Measurements from ENCODE around the gene KRTAP5-5. TPM values are rescaled to one million over a fixed set of nuclear protein-coding genes. Genes with fewer than 3 reads are reported as not detected.
"Not testable (repeated sequence)": the region's sequence is repeated elsewhere in the genome, so short reads cannot be mapped to it uniquely, and the experiment has no call there.

KRTAP5-5 gene, protein sequence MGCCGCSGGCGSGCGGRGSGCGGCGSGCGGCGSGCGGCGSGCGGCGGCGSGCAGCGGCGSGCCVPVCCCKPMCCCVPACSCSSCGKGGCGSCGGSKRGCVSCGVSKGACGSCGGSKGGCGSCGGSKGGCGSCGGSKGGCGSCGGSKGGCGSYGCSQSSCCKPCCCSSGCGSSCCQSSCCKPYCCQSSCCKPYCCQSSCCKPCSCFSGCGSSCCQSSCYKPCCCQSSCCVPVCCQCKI
- not detected for total RNA-seq
- long read RNA-seq: 0 reads

- intact Hi-C loops (cut with DNase I): loop anchor here (10.0 kb wide), 1 partner anchor 85 kb away; no protein-coding TSS in a partner anchor
- DNase-seq: no peak
- no peak for ATAC-seq (ENCODE audit: poor library complexity)
These were observed at the start of gene KRTAP5-5 for GRCh38 chr11:1629326-1630185. Gene KRTAP5-5, plus strand, starts transcription at chr11:1629775. Its CDS starts 66 bp downstream, at chr11:1629841.

- DNase-seq: no peak
- intact Hi-C loops (cut with DNase I): no loop called here
- ATAC-seq (ENCODE audit: poor library complexity): no peak
These were observed 47.6 kb upstream of the KRTAP5-5 start for GRCh38 chr11:1581976-1582375.

DNA sequence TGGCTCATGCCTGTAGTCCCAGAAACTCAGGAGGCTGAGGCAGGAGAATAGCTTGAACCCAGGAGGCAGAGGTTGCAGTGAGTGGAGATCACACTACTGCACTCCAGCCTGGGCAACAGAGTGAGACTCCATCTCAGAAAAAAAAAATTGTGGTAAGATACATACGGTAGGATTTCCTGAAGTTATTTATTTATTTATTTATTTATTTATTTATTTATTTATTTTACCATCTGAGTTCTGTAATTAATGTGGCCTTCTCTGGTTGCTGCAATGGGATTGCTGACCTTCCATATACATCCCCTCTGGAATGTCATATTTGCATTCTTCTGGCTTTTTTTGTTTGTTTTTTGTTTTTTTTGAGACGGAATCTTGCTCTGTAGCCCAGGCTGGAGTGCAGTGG lies 46.7 kb upstream of the KRTAP5-5 start:
- intact Hi-C loops (cut with DNase I); ATAC-seq (ENCODE audit: poor library complexity); DNase-seq: not testable (repeated sequence)

- DNase-seq; intact Hi-C loops (cut with DNase I); ATAC-seq (ENCODE audit: poor library complexity): not testable (repeated sequence)
These were observed 44.8 kb upstream of the KRTAP5-5 start, which contains the start of gene KRTAP5-1 for GRCh38 chr11:1584661-1585370. Gene KRTAP5-1, minus strand, starts transcription at chr11:1585283. Its CDS starts 34 bp downstream, at chr11:1585249.

DNA sequence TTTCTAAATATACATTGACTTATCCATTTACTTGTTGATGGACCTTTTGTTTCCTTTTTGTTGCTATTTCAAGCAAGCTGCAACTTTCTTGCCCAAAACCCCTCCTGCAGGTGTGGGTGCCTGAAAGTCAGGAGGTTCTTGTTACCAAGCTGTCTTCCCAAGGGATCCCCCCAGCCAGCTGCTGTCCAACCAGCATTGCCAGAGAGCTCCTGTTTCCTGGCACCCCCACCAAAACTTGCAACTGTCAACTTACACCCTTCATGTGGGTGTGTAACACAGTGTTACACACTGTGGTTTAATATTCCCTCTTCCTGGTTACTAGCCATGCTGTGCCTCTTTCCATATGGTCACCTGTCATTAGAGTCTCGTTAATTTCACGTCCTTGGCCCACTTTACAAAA lies 42.9 kb upstream of the KRTAP5-5 start:
- intact Hi-C loops (cut with DNase I): no loop called here
- ATAC-seq (ENCODE audit: poor library complexity): no peak
- no peak for DNase-seq

DNA sequence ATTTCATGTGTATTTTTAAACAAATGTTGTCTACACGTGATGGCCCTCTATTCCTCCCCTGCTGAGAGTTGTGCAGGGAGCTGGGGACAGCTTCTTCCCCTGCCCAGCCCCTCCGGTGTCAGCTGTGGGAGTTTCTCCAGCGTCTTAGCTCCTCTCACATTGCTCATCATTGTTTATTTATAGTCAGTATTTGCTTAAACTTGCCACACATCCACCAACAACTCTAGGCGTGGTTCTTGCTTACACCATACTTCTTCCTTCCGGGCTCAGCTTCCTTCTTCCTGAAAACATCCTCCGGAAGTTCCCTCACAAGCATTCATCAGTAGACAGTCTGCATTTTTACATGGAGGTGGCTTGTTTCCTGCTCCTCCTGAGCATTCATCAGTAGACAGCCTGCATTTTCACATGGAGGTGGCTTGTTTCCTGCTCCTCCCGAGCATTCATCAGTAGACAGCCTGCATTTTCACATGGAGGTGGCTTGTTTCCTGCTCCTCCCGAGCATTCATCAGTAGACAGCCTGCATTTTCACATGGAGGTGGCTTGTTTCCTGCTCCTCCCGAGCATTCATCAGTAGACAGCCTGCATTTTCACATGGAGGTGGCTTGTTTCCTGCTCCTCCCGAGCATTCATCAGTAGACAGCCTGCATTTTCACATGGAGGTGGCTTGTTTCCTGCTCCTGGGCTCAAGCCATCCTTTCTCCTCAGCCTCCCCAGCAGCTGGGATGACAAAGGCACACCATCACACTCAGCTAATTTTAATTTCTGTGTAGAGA lies 40.2 kb upstream of the KRTAP5-5 start:
- DNase-seq; intact Hi-C loops (cut with DNase I): not testable (repeated sequence)
- ATAC-seq (ENCODE audit: poor library complexity): peak; percentile 65

DNA sequence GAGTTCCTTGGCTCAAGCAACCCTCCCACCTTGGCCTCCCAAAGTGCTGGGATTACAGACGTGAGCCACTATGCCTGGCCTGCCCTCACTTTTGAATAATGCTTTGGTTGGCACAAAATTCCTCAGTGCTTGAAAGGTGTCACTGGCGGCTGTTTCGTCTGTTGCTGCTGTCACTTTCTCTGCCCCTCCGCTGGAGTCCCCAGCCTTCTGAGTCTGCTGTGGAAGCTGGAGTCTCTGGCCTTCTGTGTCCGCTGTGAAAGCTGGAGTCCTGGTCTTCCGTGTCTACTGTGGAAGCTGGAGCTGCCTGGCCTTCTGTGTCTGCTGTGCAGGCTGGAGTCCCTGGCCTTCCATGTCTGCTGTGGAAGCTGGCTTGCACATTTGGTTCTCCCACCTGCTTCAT lies 39.6 kb upstream of the KRTAP5-5 start:
- ATAC-seq (ENCODE audit: poor library complexity) (no peak), DNase-seq (no peak)
- intact Hi-C loops (cut with DNase I): no loop called here

- intact Hi-C loops (cut with DNase I): no loop called here
- DNase-seq (no peak), ATAC-seq (ENCODE audit: poor library complexity) (no peak)
These were observed 36.9 kb upstream of the KRTAP5-5 start for GRCh38 chr11:1592628-1593027.

DNA sequence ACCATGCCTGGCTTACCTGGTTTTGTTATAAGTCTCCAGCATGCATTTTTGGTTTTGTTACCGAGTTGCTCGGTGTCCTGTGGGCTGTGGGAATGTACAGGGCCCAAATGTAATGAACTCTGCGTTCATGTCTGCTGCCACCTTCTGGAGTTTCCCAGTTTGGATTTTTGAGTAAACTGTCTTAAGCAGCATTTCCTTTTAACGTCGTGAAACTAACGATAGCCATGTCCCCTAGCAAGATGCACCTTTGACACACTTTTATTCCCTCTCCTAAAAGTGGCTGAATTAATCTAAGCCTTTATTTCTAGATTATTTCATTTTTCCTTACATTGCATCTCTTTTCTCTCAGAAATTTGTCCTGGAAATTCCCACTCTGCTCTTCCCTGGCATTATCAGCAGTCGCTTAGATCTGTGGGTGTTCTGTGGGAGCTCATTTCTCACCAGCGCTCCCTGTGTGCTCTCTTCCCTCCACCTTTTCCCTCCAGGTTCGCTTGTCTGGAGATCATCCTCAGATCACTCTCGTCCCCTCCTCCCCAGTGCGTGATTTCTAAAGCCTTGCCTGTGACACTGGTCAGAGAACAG lies 33.5 kb upstream of the KRTAP5-5 start:
- intact Hi-C loops (cut with DNase I); ATAC-seq (ENCODE audit: poor library complexity); DNase-seq: not testable (repeated sequence)

DNA sequence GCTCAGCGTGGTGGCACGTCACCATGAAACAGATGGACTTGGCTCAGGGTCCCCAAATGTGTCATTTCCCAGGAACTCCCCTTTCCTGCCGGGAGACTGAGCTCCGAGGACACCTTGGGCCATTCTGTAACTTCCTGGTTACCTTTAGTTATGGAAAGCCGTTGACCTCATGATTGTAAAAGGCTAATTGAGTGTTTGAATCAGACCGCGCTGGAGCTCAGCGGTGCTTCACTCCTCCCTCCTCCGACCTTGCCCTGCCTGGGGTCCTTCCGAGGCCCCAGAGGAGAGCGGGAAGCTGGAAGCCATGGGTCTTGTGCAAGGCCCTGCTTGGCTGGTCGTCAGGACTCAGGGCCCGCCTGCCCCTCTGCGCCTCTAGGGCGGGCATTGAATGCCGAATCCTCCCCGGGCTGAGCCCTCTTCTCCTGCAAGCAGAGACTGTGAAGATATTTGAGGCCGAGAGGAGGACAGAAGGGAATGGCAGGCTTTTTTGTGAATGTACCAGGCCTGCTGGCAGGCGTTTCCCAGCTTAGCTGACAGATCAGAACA lies 32.9 kb upstream of the KRTAP5-5 start:
- DNase-seq; intact Hi-C loops (cut with DNase I); ATAC-seq (ENCODE audit: poor library complexity): not testable (repeated sequence)

GRCh38 chr11:1597331-1597993 lies 32.1 kb upstream of the KRTAP5-5 start:
- intact Hi-C loops (cut with DNase I): no loop called here
- DNase-seq (no peak), ATAC-seq (ENCODE audit: poor library complexity) (no peak)

DNA sequence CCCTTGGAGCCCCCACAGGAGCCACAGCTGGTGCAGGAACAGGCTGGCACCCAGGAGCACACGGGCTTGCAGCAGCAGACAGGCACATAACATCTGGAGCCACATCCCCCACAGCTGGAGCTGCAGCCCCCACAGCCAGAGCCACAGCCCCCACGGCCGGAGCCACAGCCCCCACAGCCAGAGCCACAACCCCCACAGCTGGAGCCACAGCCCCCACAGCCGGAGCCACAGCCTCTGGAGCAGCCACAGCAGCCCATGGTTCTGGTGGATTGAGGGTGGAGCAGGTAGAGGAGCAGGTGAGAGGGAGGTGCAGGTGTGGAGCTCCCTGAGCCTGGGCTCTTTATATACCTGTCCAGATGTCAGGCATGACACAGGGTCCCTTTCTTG lies 31.6 kb upstream of the KRTAP5-5 start, which contains the start of gene KRTAP5-2:
KRTAP5-2 (minus strand) TSS at position 301 of the 387 bp plus-strand sequence; CDS start at position 257, 44 bp downstream.
- intact Hi-C loops (cut with DNase I): no loop called here
- ATAC-seq (ENCODE audit: poor library complexity): no peak

DNA sequence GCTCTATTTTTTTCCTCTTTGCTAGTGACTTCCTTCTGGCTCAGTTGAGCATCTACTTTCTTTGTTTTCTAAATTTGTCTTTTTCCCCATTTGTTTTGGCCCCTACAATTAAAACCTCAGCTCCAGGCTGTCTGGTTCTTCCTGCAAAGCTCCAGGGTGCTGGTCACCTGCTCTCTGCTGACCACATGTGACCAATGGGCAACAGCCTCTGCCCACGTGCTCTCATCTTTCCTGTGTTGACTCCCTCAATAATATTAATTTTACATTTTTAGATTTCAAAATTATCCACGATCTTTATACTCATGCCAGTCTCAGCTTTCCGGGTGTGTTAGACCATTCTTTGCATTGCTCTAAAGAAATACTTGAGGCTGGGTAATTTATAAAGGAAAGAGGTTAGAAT lies 31.2 kb upstream of the KRTAP5-5 start:
- intact Hi-C loops (cut with DNase I); DNase-seq; ATAC-seq (ENCODE audit: poor library complexity): not testable (repeated sequence)

More for the DNA sequence above, 31.6 kb upstream of the KRTAP5-5 start, which contains the start of gene KRTAP5-2:
- no peak for DNase-seq

GRCh38 chr11:1598816-1599215 lies 30.8 kb upstream of the KRTAP5-5 start:
- DNase-seq: no peak
- intact Hi-C loops (cut with DNase I): no loop called here
- no peak for ATAC-seq (ENCODE audit: poor library complexity)

DNA sequence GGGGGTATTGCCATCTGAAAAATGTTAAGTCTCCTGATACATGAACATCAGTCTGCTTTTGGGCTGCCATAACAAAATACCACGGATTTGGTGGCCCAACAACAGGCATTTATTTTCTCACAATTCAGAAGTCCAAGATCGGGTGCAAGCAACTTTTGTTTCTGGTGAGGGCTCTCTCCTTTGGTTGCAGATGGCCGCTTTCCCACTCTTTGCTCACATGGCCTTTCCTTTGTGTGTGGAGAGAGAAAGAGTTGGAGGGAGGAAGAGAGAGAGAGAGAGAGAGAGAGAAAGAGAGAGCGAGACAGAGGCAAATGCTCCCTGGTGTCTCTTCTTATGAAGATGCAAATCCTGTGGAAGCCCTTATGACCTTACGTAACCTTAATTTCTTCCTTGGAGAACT lies 28.9 kb upstream of the KRTAP5-5 start:
- ATAC-seq (ENCODE audit: poor library complexity) (no peak), DNase-seq (no peak)
- intact Hi-C loops (cut with DNase I): no loop called here

GRCh38 chr11:1601663-1602062 lies 27.9 kb upstream of the KRTAP5-5 start:
- ATAC-seq (ENCODE audit: poor library complexity); intact Hi-C loops (cut with DNase I); DNase-seq: not testable (repeated sequence)

DNA sequence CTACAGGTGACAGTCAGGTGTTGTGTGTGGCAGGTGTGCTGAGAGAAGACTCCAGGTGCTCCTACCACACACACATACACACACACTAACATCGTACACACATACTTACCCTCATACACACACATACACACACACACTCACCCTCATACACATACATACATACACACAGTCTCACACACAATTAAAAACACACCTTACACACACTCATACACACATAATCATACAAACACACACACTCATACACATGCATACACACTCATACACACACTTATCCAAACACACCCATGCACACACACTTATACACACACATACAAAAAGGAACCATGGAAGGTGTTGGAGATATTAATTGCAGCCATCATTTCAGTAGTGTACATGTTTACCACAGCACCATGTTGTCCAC lies 25.9 kb upstream of the KRTAP5-5 start:
- DNase-seq (no peak), ATAC-seq (ENCODE audit: poor library complexity) (no peak)
- intact Hi-C loops (cut with DNase I): no loop called here
